Thyroid gland (tissue), 4 donors: ENCODE results near the gene SSB. TPM values are rescaled to one million over a fixed set of nuclear protein-coding genes. Genes with fewer than 3 reads are reported as not detected.
"Not testable (repeated sequence)": the region's sequence is repeated elsewhere in the genome, so short reads cannot be mapped to it uniquely, and the experiment has no call there.

ENCODE experiments used
- DNase-seq, 2 donors: peaks; one replicate each; pipeline ENCODE4 v3.0.0-alpha.2; 2019
- H3K27ac ChIP-seq, 3 donors: fragments of 200-600 bp; sonication (generic); 1 replicate in 2 of 3; 2 replicates in 1 of 3; pipeline ENCODE4 v1.5.1; 2016 to 2019; ENCODE audit warnings: mild to moderate bottlenecking in 1 of 3, moderate library complexity in 1 of 3
- H3K27me3 ChIP-seq: fragments of 200-600 bp; sonication (generic); one replicate; pipeline ENCODE4 v1.5.1; 2019
- H3K36me3 ChIP-seq, 2 donors: fragments of 200-600 bp; sonication (generic); one replicate each; pipeline ENCODE4 v1.5.1; 2016 to 2019
- H3K4me1 ChIP-seq, 2 donors: fragments of 200-600 bp; sonication (generic); one replicate each; pipeline ENCODE4 v1.5.1; 2017 to 2019
- H3K4me3 ChIP-seq, 3 donors: fragments of 200-600 bp; sonication (generic); replicated peaks in 1 of 3; 1 replicate in 2 of 3; 2 replicates in 1 of 3; pipeline ENCODE4 v1.5.1; 2016; ENCODE audit warnings: mild to moderate bottlenecking in 1 of 3
- H3K9me3 ChIP-seq: fragments of 200-600 bp; sonication (generic); one replicate; pipeline ENCODE4 v1.5.1; 2017
- POLR2A ChIP-seq, 2 donors: fragments of 450-650 bp; IDR thresholded peaks; one replicate each; pipeline ENCODE4 v1.6.1; 2017; ENCODE audit warnings: antibody characterized with exemption in 2 of 2, mild to moderate bottlenecking in 2 of 2, moderate library complexity in 1 of 2
- WGBS, 2 donors: methylation state at CpG; one replicate each; pipeline ENCODE4 v1.1.5; 2017; 5-methylcytosine and 5-hydroxymethylcytosine counted together
- intact Hi-C: fragments of 100-400 bp; cut with DNase I; formaldehyde crosslinking; loops from one replicate; pipeline ENCODE4 v1.15.1; 2023
- total RNA-seq, 4 donors: library from RNA; depleted of rRNA; stranded (reverse); fragments of >200 nt; gene quantifications; one replicate each; pipeline ENCODE4 v1.2.3, GENCODE V29; 2016
- TF ChIP-seq, protein P1 (sequence below), 6 experiments: fragments of 200-600 bp in 3 of 6; fragments of 450-650 bp in 3 of 6; sonication (generic) in 3 of 6; IDR thresholded peaks; one replicate each; pipeline ENCODE4 v1.5.1; 2016 to 2019; ENCODE audit warnings: antibody characterized with exemption in 6 of 6, mild to moderate bottlenecking in 2 of 6, inconsistent platforms in 1 of 6, moderate library complexity in 1 of 6

The SSB gene
- total RNA-seq, 4 donors from 2014 or later, result 58.8 to 157 (median 102) TPM

DNA sequence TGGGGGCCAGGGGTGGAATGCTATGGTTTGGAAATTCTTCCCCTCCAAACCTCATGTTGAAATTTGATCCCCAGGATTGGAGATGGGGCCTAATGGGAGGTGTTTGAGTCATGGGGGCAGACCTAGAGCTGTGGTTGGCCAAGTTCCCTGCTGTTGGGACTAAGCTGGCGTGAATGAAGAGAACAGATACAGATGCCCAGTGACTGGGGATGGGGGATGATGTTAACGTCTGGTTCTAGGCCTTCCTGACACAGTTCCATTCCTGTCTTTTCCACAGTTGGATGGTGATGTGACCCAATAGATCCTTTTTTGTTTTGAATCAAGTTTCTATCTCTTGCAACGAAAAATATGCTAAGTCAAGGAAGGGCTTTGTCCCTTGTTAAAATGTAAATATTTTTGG, 41.3 kb upstream of the SSB start:
- Histone ChIP-seq H3K36me3 (no peaks in the 10 kb centered on the region), H3K27ac (no peak overlapping the region), H3K4me1 (no peaks in the 10 kb centered on the region), H3K9me3 (no peaks in the 10 kb centered on the region), H3K4me3 (no peak overlapping the region), H3K27me3 (no peaks in the 10 kb centered on the region)
- 87 to 89% methylated on average over 3 of the region's 3 CpGs for WGBS, 2 donors
- intact Hi-C loops, result no loop called here
- no peak for DNase-seq
- no peak for TF ChIP-seq POLR2A (IDR thresholded peaks at IDR 0.05)
- TF ChIP-seq, protein P1, sequence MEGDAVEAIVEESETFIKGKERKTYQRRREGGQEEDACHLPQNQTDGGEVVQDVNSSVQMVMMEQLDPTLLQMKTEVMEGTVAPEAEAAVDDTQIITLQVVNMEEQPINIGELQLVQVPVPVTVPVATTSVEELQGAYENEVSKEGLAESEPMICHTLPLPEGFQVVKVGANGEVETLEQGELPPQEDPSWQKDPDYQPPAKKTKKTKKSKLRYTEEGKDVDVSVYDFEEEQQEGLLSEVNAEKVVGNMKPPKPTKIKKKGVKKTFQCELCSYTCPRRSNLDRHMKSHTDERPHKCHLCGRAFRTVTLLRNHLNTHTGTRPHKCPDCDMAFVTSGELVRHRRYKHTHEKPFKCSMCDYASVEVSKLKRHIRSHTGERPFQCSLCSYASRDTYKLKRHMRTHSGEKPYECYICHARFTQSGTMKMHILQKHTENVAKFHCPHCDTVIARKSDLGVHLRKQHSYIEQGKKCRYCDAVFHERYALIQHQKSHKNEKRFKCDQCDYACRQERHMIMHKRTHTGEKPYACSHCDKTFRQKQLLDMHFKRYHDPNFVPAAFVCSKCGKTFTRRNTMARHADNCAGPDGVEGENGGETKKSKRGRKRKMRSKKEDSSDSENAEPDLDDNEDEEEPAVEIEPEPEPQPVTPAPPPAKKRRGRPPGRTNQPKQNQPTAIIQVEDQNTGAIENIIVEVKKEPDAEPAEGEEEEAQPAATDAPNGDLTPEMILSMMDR (IDR thresholded peaks at IDR 0.05), result no peak

DNA sequence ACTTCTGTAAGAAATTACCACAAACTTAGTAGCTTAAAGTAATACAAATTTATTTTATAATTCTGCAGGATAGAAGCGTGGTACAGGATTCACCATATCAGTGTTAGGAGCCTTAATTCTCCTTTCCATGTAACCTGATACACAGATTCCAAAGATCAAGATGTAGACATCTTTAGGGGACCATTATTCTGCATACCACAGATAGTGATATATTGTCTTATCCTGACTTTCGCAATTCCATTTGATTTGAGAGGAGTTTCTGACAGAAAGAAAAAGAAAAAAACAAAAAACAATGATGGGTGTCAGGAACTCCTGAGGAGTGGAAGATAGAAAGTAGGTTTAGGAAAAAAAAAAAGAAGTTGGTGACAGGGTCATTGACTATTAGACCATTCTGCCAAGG, 40.9 kb upstream of the SSB start:
- Histone ChIP-seq H3K27me3 (no peaks in the 10 kb centered on the region), H3K4me3 (no peak overlapping the region), H3K9me3 (no peaks in the 10 kb centered on the region), H3K4me1 (no peaks in the 10 kb centered on the region), H3K36me3 (no peaks in the 10 kb centered on the region), H3K27ac (no peak overlapping the region)
- TF ChIP-seq POLR2A (IDR thresholded peaks at IDR 0.05), result no peak
- TF ChIP-seq, protein P1 (IDR thresholded peaks at IDR 0.05), result no peak
- DNase-seq, result no peak
- intact Hi-C loops, result no loop called here
- WGBS, 2 donors, result 98% methylated on average over 2 of the region's 2 CpGs

DNA sequence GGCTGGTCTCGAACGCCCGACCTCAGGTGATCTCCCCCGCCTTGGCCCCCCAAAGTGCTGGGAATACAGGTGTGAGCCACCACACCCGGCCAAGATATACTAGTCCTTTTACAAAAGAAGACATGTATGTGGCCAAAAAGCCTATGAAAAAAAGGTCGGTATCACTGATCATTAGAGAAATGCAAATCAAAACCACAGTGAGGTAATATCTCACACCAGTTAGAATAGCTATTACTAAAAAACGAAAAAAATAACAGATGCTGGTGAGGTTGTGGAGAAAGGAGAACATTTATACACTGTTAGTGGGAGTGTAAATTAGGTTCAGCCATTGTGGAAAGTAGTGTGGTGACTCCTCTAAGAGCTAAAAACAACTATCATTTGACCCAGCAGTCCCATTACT, 38.7 kb upstream of the SSB start:
- Histone ChIP-seq H3K36me3 (no peaks in the 10 kb centered on the region), H3K27ac (no peak overlapping the region), H3K9me3 (no peaks in the 10 kb centered on the region), H3K27me3 (no peaks in the 10 kb centered on the region), H3K4me3 (no peak overlapping the region), H3K4me1 (no peaks in the 10 kb centered on the region)
- intact Hi-C loops, result no loop called here
- 70% methylated on average over 7 of the region's 7 CpGs for WGBS, 2 donors
- no peak for DNase-seq
- TF ChIP-seq, protein P1 (IDR thresholded peaks at IDR 0.05), result no peak
- no peak for TF ChIP-seq POLR2A (IDR thresholded peaks at IDR 0.05)

DNA sequence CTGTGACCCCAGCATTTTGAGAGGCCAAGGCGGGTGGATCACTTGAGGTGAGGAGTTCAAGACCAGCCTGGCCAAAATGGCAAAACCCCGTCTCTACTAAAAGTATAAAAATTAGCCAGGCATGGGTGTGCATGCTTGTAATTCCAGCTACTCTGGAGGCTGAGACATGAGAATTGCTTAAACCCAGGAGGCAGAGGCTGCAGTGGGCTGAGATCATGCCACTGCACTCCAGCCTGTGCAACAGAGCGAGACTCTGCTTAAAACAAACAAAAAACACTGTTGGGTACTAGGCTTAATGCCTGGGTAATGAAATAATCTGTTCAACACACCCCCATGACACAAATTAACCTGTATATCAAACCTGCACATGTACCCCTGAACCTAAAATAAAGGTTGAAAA, 37.9 kb upstream of the SSB start:
- DNase-seq, H3K4me1 ChIP-seq, intact Hi-C loops, H3K27ac ChIP-seq, H3K27me3 ChIP-seq, H3K4me3 ChIP-seq, H3K36me3 ChIP-seq, H3K9me3 ChIP-seq: not testable (repeated sequence)
- 91 to 95% methylated on average over 3 of the region's 3 CpGs for WGBS, 2 donors

DNA sequence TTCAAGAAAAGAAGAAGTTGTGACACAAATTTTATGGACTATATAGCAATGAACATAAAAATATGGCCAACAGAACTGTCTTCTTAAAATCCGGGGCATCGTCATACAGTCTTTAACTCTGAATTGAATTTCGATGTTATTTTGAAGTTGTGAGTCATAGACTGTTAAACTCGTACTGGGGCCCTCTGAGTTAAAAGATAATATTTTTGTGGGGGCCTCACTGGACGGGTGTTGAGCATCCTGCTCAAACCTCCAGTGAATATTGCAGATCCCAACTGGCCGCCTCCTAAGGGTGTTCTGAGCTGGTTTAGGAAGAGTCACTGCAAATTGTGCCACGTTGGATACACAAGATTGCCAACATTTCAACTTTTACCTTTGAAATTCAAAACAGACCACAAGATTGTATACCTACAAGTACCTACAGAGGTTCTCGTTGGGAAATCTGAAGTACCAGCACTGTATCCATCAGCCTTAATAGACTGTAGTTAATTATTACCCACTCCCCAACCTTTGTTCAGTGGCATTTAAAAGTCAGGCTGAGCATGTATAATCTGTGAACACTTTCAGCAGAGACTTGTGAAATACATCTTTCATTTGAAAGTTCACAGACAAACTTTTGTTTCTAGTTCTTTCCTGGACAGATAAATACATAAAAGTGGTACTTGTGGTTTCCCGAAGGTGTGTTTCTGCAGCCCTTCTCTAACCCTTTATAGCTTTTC, 37.3 kb upstream of the SSB start:
- H3K27me3 ChIP-seq, result no peaks in the 10 kb centered on the region
- intact Hi-C loops, result no loop called here
- no peak for TF ChIP-seq POLR2A (IDR thresholded peaks at IDR 0.05)
- TF ChIP-seq, protein P1 (IDR thresholded peaks at IDR 0.05), result no peak
- no peak overlapping the region for H3K4me3 ChIP-seq
- H3K27ac ChIP-seq, result no peak overlapping the region
- no peak for DNase-seq
- 94% methylated on average over 9 of the region's 9 CpGs for WGBS, 2 donors
- H3K4me1 ChIP-seq, result no peaks in the 10 kb centered on the region
- no peaks in the 10 kb centered on the region for H3K9me3 ChIP-seq
- no peaks in the 10 kb centered on the region for H3K36me3 ChIP-seq

DNA sequence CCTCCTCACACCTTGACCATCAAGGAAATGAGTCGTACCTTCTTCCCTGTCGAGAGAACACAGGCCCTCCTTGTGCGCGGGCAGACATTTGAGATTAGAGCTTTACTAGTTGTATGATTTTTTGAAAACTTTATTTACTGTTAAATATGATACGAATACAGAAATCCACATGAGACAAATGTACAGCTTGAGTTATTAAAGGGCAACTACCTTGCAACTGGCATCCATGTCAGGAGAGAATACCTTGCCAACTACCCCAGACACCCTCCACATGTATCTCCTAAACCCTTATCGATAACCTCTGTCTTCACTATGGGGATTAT, 36.7 kb upstream of the SSB start:
- no peak overlapping the region for H3K27ac ChIP-seq
- H3K4me1 ChIP-seq, result no peaks in the 10 kb centered on the region
- DNase-seq, result no peak
- TF ChIP-seq, protein P1 (IDR thresholded peaks at IDR 0.05), result no peak
- no peak for TF ChIP-seq POLR2A (IDR thresholded peaks at IDR 0.05)
- no peaks in the 10 kb centered on the region for H3K27me3 ChIP-seq
- intact Hi-C loops, result no loop called here
- H3K36me3 ChIP-seq, result no peaks in the 10 kb centered on the region
- no peaks in the 10 kb centered on the region for H3K9me3 ChIP-seq
- WGBS, 2 donors, result 90 to 98% methylated on average over 6 of the region's 6 CpGs
- no peak overlapping the region for H3K4me3 ChIP-seq
